ENCODE data around the gene KAT6B. TPM values are rescaled to one million over a fixed set of nuclear protein-coding genes. Genes with fewer than 3 reads are reported as not detected.

Gene KAT6B
- total and polyA plus RNA-seq, 4 donors = 8.5 to 47.5 (median 21.4) TPM

GRCh38 chr10:75013007-75013406, 186.6 kb downstream of the KAT6B start:
- H3K36me3 ChIP-seq (ENCODE audit: control insufficient read depth in 1 of 2, insufficient read depth in 2 of 2, low read length in 1 of 2) = peaks cover 0 to 1% of the 10 kb centered on the region in 2 donors
- H3K9me3 ChIP-seq (ENCODE audit: control insufficient read depth, low read length) = no peaks in the 10 kb centered on the region
- no peaks in the 10 kb centered on the region for H3K27me3 ChIP-seq (ENCODE audit: control insufficient read depth in 1 of 2, insufficient read depth in 2 of 2, low read length in 1 of 2)
- H3K4me1 ChIP-seq (ENCODE audit: control insufficient read depth in 1 of 2, insufficient read depth in 2 of 2, low read length in 2 of 2) = no peaks in the 10 kb centered on the region
- DNase-seq (no peak), ATAC-seq (ENCODE audit: low FRiP score) (no peak)
- intact Hi-C loops (cut with DNase I) = no loop called here
- H3K4me3 ChIP-seq (ENCODE audit: low read length in 2 of 2) = no peak overlapping the region
- H3K27ac ChIP-seq (ENCODE audit: low read depth in 1 of 2, low read length in 2 of 2) = no peak overlapping the region

GRCh38 chr10:75013522-75013921, 187.1 kb downstream of the KAT6B start:
- Histone ChIP-seq H3K9me3 (ENCODE audit: control insufficient read depth, low read length) (no peaks in the 10 kb centered on the region), H3K4me1 (ENCODE audit: control insufficient read depth in 1 of 2, insufficient read depth in 2 of 2, low read length in 2 of 2) (no peaks in the 10 kb centered on the region), H3K36me3 (ENCODE audit: control insufficient read depth in 1 of 2, insufficient read depth in 2 of 2, low read length in 1 of 2) (peaks cover 0 to 1% of the 10 kb centered on the region in 2 donors), H3K27me3 (ENCODE audit: control insufficient read depth in 1 of 2, insufficient read depth in 2 of 2, low read length in 1 of 2) (no peaks in the 10 kb centered on the region), H3K27ac (ENCODE audit: low read depth in 1 of 2, low read length in 2 of 2) (no peak overlapping the region), H3K4me3 (ENCODE audit: low read length in 2 of 2) (no peak overlapping the region)
- intact Hi-C loops (cut with DNase I) = no loop called here
- WGBS, 2 donors = 90 to 93% methylated on average over 2 of the region's 2 CpGs
- DNase-seq (no peak), ATAC-seq (ENCODE audit: low FRiP score) (no peak)

GRCh38 chr10:75014516-75015230, 188.3 kb downstream of the KAT6B start:
- intact Hi-C loops (cut with DNase I) = loop anchor here in 1 of 2 donors (5.0 kb wide), 1 partner anchor 747 kb away; no protein-coding TSS in a partner anchor
- ATAC-seq (ENCODE audit: low FRiP score) (no peak), DNase-seq (no peak)
- Histone ChIP-seq H3K9me3 (ENCODE audit: control insufficient read depth, low read length) (no peaks in the 10 kb centered on the region), H3K36me3 (ENCODE audit: control insufficient read depth in 1 of 2, insufficient read depth in 2 of 2, low read length in 1 of 2) (peaks cover 0 to 1% of the 10 kb centered on the region in 2 donors), H3K4me1 (ENCODE audit: control insufficient read depth in 1 of 2, insufficient read depth in 2 of 2, low read length in 2 of 2) (no peaks in the 10 kb centered on the region), H3K27ac (ENCODE audit: low read depth in 1 of 2, low read length in 2 of 2) (no peak overlapping the region), H3K27me3 (ENCODE audit: control insufficient read depth in 1 of 2, insufficient read depth in 2 of 2, low read length in 1 of 2) (no peaks in the 10 kb centered on the region), H3K4me3 (ENCODE audit: low read length in 2 of 2) (no peak overlapping the region)
- WGBS, 2 donors = 93 to 94% methylated on average over 6 of the region's 6 CpGs

- H3K27me3 ChIP-seq (ENCODE audit: control insufficient read depth in 1 of 2, insufficient read depth in 2 of 2, low read length in 1 of 2) = no peaks in the 10 kb centered on the region
- ATAC-seq (ENCODE audit: low FRiP score) = no peak
- H3K4me1 ChIP-seq (ENCODE audit: control insufficient read depth in 1 of 2, insufficient read depth in 2 of 2, low read length in 2 of 2) = no peaks in the 10 kb centered on the region
- peaks cover 0 to 1% of the 10 kb centered on the region in 2 donors for H3K36me3 ChIP-seq (ENCODE audit: control insufficient read depth in 1 of 2, insufficient read depth in 2 of 2, low read length in 1 of 2)
- no peak overlapping the region for H3K27ac ChIP-seq (ENCODE audit: low read depth in 1 of 2, low read length in 2 of 2)
- intact Hi-C loops (cut with DNase I) = loop anchor here in 1 of 2 donors (5.0 kb wide), 1 partner anchor 748 kb away; no protein-coding TSS in a partner anchor
- H3K9me3 ChIP-seq (ENCODE audit: control insufficient read depth, low read length) = no peaks in the 10 kb centered on the region
- no peak for DNase-seq
- H3K4me3 ChIP-seq (ENCODE audit: low read length in 2 of 2) = no peak overlapping the region
- 67 to 72% methylated on average over 5 of the region's 5 CpGs for WGBS, 2 donors
Measured at GRCh38 chr10:75015442-75015841, 189.0 kb downstream of the KAT6B start.

- intact Hi-C loops (cut with DNase I) = loop anchor here in 1 of 2 donors (5.0 kb wide), 1 partner anchor 749 kb away; no protein-coding TSS in a partner anchor
- 66 to 75% methylated on average over 3 of the region's 3 CpGs for WGBS, 2 donors
- H3K9me3 ChIP-seq (ENCODE audit: control insufficient read depth, low read length) = no peaks in the 10 kb centered on the region
- H3K27me3 ChIP-seq (ENCODE audit: control insufficient read depth in 1 of 2, insufficient read depth in 2 of 2, low read length in 1 of 2) = no peaks in the 10 kb centered on the region
- H3K4me3 ChIP-seq (ENCODE audit: low read length in 2 of 2) = no peak overlapping the region
- peaks cover 1 to 2% of the 10 kb centered on the region in 2 donors for H3K36me3 ChIP-seq (ENCODE audit: control insufficient read depth in 1 of 2, insufficient read depth in 2 of 2, low read length in 1 of 2)
- ATAC-seq (ENCODE audit: low FRiP score) = no peak
- H3K4me1 ChIP-seq (ENCODE audit: control insufficient read depth in 1 of 2, insufficient read depth in 2 of 2, low read length in 2 of 2) = no peaks in the 10 kb centered on the region
- H3K27ac ChIP-seq (ENCODE audit: low read depth in 1 of 2, low read length in 2 of 2) = no peak overlapping the region
- DNase-seq = no peak
Measured at GRCh38 chr10:75016325-75016724, 189.9 kb downstream of the KAT6B start.

- intact Hi-C loops (cut with DNase I) = loop anchor here in 1 of 2 donors (5.0 kb wide), 1 partner anchor 751 kb away; no protein-coding TSS in a partner anchor
- Histone ChIP-seq H3K4me3 (ENCODE audit: low read length in 2 of 2) (no peak overlapping the region), H3K4me1 (ENCODE audit: control insufficient read depth in 1 of 2, insufficient read depth in 2 of 2, low read length in 2 of 2) (no peaks in the 10 kb centered on the region), H3K9me3 (ENCODE audit: control insufficient read depth, low read length) (no peaks in the 10 kb centered on the region), H3K36me3 (ENCODE audit: control insufficient read depth in 1 of 2, insufficient read depth in 2 of 2, low read length in 1 of 2) (peaks cover 1 to 9% of the 10 kb centered on the region in 2 donors), H3K27me3 (ENCODE audit: control insufficient read depth in 1 of 2, insufficient read depth in 2 of 2, low read length in 1 of 2) (no peaks in the 10 kb centered on the region), H3K27ac (ENCODE audit: low read depth in 1 of 2, low read length in 2 of 2) (no peak overlapping the region)
- WGBS, 2 donors = 92% methylated on average over 6 of the region's 6 CpGs
- no peak for DNase-seq
- ATAC-seq (ENCODE audit: low FRiP score) = no peak
Measured at GRCh38 chr10:75018251-75018650, 191.9 kb downstream of the KAT6B start.

GRCh38 chr10:75018686-75019307, 192.4 kb downstream of the KAT6B start:
- peaks cover 1 to 9% of the 10 kb centered on the region in 2 donors for H3K36me3 ChIP-seq (ENCODE audit: control insufficient read depth in 1 of 2, insufficient read depth in 2 of 2, low read length in 1 of 2)
- no peaks in the 10 kb centered on the region for H3K27me3 ChIP-seq (ENCODE audit: control insufficient read depth in 1 of 2, insufficient read depth in 2 of 2, low read length in 1 of 2)
- H3K4me3 ChIP-seq (ENCODE audit: low read length in 2 of 2) = no peak overlapping the region
- no peak for DNase-seq
- 63 to 64% methylated on average over 8 of the region's 8 CpGs for WGBS, 2 donors
- ATAC-seq (ENCODE audit: low FRiP score) = no peak
- intact Hi-C loops (cut with DNase I) = loop anchor here in 1 of 2 donors (5.0 kb wide), 1 partner anchor 751 kb away; no protein-coding TSS in a partner anchor
- H3K9me3 ChIP-seq (ENCODE audit: control insufficient read depth, low read length) = no peaks in the 10 kb centered on the region
- H3K4me1 ChIP-seq (ENCODE audit: control insufficient read depth in 1 of 2, insufficient read depth in 2 of 2, low read length in 2 of 2) = no peaks in the 10 kb centered on the region
- H3K27ac ChIP-seq (ENCODE audit: low read depth in 1 of 2, low read length in 2 of 2) = no peak overlapping the region

GRCh38 chr10:75019370-75019769, 193.0 kb downstream of the KAT6B start:
- WGBS, 2 donors = 21 to 27% methylated on average over 2 of the region's 2 CpGs
- Histone ChIP-seq H3K36me3 (ENCODE audit: control insufficient read depth in 1 of 2, insufficient read depth in 2 of 2, low read length in 1 of 2) (peaks cover 1 to 9% of the 10 kb centered on the region in 2 donors), H3K4me1 (ENCODE audit: control insufficient read depth in 1 of 2, insufficient read depth in 2 of 2, low read length in 2 of 2) (no peaks in the 10 kb centered on the region), H3K27me3 (ENCODE audit: control insufficient read depth in 1 of 2, insufficient read depth in 2 of 2, low read length in 1 of 2) (no peaks in the 10 kb centered on the region), H3K9me3 (ENCODE audit: control insufficient read depth, low read length) (no peaks in the 10 kb centered on the region), H3K27ac (ENCODE audit: low read depth in 1 of 2, low read length in 2 of 2) (no peak overlapping the region), H3K4me3 (ENCODE audit: low read length in 2 of 2) (no peak overlapping the region)
- intact Hi-C loops (cut with DNase I) = loop anchor here in 1 of 2 donors (5.0 kb wide), 1 partner anchor 752 kb away; no protein-coding TSS in a partner anchor
- ATAC-seq (ENCODE audit: low FRiP score) = no peak
- DNase-seq = no peak

Measured in aorta (tissue), 5 donors.